ENCODE measurements around the gene MSRB2.

GRCh38 chr10:23150610-23151009, 55.2 kb downstream of the MSRB2 start:
- TF ChIP-seq CTCF (IDR thresholded peaks at IDR 0.05) (no peak), POLR2A (IDR thresholded peaks at IDR 0.05) (no peak)

Data from Peyer's patch (tissue), 4 donors.